Stromal cell of bone marrow (primary cell): ENCODE results near the gene LGALS7.
"Not testable (repeated sequence)": the region's sequence is repeated elsewhere in the genome, so short reads cannot be mapped to it uniquely, and the experiment has no call there.

Experiments
- DNase-seq: peaks from one replicate; pipeline ENCODE4 v3.0.0-alpha.2; 2012; ENCODE audit warnings: low read depth

LGALS7 gene

DNA sequence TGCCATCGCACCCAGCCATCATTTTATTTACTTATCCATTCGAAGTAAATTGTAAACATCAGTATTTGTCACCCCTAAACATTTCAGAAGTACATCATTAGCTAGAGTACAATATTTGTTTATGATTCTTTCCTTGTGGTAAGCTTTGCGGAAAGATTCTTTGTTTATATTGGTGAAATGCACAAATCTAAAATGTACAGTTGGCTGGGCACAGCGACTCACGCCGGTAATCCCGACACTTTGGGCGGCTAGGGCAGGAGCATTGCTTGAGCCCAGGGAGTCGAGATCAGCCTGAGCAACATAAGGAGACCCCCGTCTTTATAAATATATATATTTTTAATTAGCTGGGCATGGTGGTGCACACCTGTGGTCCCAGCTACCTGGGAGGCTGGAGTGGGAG is 25.8 kb upstream of the LGALS7 start:
- no peak for DNase-seq

DNA sequence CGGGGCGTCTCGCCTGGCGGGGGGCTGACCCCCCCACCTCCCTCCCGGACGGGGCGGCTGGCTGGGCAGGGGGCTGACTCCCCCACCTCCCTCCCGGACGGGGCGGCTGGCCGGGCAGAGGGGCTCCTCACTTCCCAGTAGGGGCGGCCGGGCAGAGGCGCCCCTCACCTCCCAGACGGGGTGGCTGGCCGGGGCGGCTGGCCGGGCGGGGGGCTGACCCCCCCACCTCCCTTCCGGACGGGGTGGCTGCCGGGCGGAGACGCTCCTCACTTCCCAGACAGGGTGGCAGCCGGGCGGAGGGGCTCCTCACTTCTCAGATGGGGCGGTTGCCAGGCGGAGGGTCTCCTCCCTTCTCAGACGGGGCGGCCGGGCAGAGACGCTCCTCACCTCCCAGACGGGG is 24.5 kb upstream of the LGALS7 start:
- not testable (repeated sequence) for DNase-seq

- no peak for DNase-seq
Measured at GRCh38 chr19:38796154-38796553, 22.8 kb upstream of the LGALS7 start.

- DNase-seq: no peak
Measured at GRCh38 chr19:38795549-38795948, 22.2 kb upstream of the LGALS7 start.

DNA sequence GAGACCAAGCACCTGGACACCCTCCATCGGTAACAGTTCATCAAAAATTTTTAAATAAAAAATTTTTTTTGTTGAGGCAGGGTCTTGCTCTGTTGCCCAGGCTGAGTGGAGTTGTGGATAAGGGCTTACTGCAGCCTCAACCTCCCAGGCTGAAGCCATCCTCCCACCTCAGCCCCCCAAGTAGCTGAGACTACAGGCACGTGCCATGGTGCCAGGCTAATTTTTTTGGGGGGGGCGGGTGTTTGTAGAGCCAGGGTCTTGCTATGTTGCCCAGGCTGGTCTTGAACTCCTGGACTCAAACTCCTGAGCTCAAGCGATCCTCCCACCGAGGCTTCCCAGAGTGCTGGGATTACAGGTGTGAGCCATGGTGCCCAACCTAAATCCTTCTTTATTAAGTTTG is 20.4 kb upstream of the LGALS7 start:
- DNase-seq: no peak

DNA sequence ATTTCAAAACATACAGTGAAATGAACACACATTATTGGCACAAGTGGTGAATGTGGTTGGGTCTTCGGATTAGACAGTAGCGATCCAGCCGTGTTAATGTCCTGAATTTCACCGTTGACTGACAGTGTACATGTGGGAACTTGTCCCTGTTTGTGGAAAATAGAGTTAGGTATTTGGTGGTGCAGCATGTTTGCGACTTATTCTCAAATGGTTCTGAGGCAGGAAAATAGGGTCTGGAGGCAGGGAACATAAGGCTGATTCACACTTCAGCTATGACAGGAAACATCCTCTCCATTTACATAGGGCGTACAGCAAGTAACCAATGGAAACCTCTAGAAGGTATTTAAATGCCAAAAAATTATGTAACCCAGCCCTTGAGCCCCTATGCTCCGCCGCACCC is 19.9 kb upstream of the LGALS7 start:
- DNase-seq: no peak

DNA sequence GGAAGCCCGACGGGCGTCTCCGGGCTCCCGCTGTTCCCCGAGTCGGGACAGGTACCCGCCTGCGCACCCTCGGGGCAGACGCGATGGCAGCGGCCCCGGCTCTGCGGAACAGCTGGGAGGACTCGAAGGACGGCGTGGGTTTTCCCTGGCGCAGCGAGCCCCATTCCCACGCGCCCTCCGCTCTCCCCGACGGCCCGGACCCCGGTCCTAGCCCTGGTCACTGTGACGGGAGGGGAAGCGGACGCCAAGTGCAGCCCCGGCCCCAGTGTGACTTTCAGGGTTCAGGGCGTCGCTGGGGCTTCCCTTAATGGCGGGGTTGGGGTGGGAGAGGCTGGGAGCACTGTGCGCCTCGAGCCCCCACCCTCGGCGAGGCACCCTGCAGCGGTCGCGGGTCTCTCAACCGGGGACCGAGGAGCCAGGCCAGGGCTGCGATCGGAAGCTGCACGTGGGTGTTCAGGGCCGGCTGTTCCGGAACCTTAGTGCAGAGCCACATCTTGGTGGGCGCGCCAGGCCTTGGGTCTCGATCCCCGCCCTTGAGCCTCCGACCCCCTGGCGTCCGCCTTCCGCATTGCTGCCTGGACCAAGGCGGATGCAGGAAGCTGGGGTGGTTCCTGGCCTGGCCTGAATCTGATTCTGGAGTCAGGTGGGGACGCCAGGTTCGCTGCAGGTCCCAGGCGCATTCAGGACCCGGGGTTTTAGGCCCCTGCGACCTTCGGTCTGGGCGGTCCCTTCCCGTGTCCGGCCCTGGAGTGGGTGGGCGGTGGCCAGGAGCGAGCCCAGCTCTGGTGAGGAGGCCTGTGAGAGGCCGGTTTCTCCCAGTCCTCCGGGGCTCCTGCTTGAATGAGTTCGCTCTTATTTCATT is 19.2 kb upstream of the LGALS7 start:
- DNase-seq: no peak

DNA sequence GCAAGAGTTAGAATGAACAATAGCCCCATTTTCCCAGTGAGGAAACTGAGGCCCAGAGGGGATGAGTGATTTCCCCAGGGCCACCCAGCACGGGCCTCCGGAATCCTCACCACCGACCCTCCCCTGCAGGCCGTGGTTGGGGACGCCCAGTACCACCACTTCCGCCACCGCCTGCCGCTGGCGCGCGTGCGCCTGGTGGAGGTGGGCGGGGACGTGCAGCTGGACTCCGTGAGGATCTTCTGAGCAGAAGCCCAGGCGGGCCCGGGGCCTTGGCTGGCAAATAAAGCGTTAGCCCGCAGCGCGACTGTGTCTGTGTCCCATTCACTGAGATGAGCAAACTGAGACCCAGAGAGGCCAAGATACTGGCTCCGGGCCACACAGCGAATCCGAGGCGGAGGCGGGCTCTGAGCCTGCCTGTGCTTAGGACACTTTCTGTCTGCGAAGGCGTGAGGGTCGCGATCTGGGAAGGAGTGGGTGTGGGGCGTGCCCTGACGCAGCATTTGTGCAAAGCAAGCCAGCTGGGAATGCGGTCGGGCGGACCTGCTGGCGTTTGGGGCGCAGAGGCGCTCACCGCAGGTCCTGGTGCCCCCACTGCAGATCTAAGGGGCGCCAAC is 18.2 kb upstream of the LGALS7 start:
- DNase-seq: not testable (repeated sequence)

DNA sequence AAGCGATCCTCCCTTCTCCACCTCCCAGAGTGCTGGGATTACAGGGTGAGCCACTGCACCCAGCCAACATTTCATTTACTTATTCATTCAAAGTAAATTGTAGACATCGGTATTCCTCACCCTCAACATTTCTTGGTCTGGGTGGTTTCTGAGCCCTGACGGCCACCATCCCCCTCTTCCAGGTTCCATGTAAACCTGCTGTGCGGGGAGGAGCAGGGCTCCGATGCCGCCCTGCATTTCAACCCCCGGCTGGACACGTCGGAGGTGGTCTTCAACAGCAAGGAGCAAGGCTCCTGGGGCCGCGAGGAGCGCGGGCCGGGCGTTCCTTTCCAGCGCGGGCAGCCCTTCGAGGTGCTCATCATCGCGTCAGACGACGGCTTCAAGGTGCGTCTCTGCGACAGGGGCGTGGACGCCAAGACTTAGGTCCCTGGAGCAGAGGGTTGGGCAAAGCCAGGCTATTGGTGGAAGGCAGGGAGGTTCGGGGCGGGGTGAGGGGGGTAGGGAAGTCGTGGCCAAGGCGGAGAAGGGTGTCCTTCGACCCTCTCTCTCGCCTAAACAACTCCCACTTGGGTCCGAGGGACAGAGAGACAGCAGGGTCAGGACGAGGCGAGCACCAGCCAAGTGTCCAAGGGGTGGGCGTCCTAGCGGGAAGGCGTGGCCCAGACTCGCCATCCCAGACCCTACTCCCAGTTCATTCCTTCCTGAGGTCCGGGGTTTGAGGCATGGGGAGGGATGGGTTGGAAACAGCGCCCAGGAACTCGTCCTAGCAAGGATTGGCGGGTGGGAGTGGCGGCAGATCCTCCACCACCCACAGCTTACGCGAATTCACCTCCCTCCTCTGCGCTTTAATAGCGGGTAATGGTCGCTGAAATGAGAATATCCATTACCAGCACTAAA is 17.4 kb upstream of the LGALS7 start:
- DNase-seq: not testable (repeated sequence)

DNA sequence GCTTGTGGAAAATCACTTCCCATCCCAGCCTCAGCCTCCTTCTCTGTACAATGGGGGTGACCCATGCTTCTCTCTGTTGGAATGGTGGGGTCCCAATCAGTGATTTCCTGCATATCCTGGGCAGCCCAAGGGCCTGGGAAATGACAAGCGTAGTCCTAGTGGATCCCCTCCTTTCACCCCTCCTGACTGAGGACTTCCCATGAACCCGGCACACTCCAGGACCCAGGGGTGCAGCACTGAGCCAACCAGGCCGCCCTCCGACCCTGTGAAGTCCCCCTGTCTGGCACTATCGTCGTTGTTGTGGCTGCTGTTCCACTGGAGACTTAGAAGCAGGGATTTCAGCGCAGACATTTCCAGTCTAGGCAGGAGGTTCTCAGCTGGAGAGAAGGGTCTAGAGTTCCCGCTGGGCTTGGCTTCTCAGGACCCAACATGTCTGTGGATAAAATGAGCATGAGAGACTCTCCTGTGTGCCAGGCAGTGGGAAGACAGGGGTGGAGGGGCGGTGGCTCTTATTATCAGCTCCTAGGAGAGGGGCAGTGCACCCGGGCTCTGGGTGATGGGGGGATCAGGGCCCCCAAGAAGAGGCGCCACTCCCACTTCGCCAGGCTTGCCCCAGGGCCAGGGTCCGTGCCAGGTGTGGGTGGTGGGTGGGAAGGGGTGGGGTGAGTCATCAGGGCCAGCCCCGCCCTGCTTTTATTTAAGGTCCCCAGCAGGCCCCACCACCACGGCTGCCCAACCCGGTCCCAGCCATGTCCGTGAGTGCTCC is 15.3 kb upstream of the LGALS7 start, which contains the start of gene LGALS7B:
Gene LGALS7B (plus strand): TSS at position 723 of the 766 bp plus-strand sequence. CDS start 27 bp downstream, at position 750.
- DNase-seq: no peak

DNA sequence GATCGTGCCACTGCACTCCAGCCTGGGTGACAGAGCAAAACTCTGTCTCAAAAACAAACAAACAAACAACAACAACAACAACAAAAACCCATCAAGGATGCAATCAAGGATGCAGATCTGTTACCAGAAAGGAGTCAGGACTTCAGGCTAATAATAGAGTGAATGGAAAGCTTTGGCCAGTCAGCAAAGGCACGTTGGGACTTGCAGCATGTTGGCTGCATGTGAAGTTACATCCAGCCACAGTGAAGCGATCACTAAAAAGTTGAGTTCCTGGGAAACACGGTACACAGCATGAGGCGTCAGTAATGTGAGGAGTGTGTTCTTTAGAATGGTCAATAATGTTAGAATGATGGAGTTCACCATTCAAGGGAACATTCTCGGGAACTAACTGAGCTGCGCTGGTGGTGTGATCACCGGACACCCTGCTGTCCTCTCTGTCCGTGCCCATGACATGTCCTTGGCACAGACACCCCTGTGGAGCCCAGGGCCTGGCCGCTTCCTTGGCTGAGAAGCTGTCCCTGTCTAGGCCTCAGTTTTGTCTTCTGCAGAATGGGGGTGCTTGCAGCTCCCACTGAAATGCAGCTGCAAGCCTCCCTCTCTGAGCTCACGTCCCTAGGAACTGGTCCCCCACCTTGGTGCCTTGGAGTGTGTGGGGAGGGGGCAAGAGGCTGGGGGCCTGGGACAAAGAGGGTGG is 13.4 kb upstream of the LGALS7 start:
- DNase-seq: no peak

GRCh38 chr19:38786061-38786460 is 12.7 kb upstream of the LGALS7 start:
- not testable (repeated sequence) for DNase-seq

- DNase-seq: no peak
Measured at GRCh38 chr19:38785187-38785699, 11.9 kb upstream of the LGALS7 start.

DNA sequence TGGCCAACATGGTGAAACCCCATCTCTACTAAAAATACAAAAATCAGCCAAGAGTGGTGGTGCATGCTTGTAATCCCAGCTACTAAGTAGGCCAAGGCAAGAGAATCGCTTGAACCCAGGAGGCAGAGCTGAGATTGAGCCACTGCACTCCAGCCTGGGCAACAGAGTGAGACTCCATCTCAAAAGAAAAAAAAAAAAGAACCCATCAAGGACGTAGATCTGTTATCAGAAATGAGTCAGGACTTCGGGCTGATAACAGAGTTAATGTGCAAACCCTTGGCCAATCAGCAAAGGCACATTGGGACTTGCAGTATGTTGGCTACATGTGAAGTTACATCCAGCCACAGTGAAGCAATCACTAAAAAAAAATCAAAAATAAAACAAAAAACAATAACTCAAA is 10.9 kb upstream of the LGALS7 start:
- no peak for DNase-seq

- not testable (repeated sequence) for DNase-seq
Measured at GRCh38 chr19:38782212-38782611, 8.9 kb upstream of the LGALS7 start.

DNA sequence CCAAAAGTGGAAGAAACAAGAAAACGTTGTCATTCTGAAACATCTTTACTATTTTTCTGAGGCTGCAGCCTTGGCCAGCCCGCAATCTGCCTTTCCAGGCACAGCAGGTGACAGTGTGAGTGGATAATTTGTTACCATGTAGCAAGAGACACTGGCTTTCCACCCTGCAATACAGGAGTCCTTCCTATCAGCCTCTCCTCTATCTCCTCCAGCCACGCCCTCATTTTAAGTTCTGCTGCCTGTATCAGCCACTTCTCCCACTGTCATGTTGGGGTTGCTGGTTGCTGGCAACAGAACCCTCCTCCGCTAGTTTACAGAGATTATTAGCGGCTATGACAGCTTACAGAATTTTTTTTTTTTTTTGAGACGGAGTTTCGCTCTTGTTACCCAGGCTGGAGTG is 7.7 kb upstream of the LGALS7 start:
- DNase-seq: no peak

- DNase-seq: no peak
Measured at GRCh38 chr19:38780443-38780842, 7.1 kb upstream of the LGALS7 start.

DNA sequence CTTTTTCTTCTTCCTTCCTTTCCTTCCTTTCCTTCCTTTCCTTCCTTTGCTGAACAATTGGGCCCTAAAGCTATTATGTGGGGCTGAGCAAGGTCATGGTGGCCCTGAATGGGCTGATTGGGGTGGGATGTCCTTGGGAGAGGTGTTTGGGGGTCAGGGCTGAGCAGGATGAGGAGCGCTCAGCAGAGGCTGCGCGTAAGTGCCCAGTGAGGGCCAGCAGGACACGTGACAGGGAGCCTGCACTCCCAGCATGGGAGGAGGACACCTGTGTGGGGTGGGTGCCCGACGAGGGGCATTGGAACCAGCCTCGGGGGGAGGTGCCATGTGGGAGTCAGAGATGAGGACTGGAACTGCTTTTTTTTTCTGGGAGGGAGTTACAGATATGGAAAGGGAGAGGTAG is 5.4 kb upstream of the LGALS7 start:
- DNase-seq: no peak

GRCh38 chr19:38774181-38774950 is 1.0 kb upstream of the LGALS7 start:
- no peak for DNase-seq

- not testable (repeated sequence) for DNase-seq
Measured at GRCh38 chr19:38771569-38771968, 1.7 kb downstream of the LGALS7 start.
